ENCODE data around the gene OR52B6. TPM values are rescaled to one million over a fixed set of nuclear protein-coding genes. Genes with fewer than 3 reads are reported as not detected.

The OR52B6 gene
- total RNA-seq, 1 experiment from 2014 or later: not detected

Other genes with a start within 250 kb of the OR52B6 start
- 0.26 to 0.37 TPM in 2 of 3 replicates, not detected in the other for gene OR51B5, start 237.4 kb upstream of the OR52B6 start, total RNA-seq (2021)
- not detected in 3 replicates for gene OR51B6, start 229.4 kb upstream of the OR52B6 start, total RNA-seq (2021)
- gene OR51M1, start 197.1 kb upstream of the OR52B6 start, total RNA-seq (2021): 0.05 TPM in 1 of 3 replicates, not detected in the others
- gene OR51Q1, start 158.8 kb upstream of the OR52B6 start, total RNA-seq (2021): not detected in 3 replicates
- not detected in 3 replicates for gene OR51I1, start 139.4 kb upstream of the OR52B6 start, total RNA-seq (2021)
- not detected in 3 replicates for gene OR51I2, start 131.6 kb upstream of the OR52B6 start, total RNA-seq (2021)
- not detected in 3 replicates for gene OR52D1, start 92.2 kb upstream of the OR52B6 start, total RNA-seq (2021)
- gene UBQLN3, start 70.9 kb upstream of the OR52B6 start, total RNA-seq (2021): not detected in 3 replicates
- 0.14 to 0.24 TPM in 2 of 3 replicates, not detected in the other for gene UBQLNL, start 64.2 kb upstream of the OR52B6 start, total RNA-seq (2021)
- gene OR52H1, start 32.3 kb upstream of the OR52B6 start, total RNA-seq (2021): not detected in 3 replicates
- gene TRIM6, start 15.8 kb downstream of the OR52B6 start, total RNA-seq (2021): 25.4 to 30.2 TPM (median 30.0 TPM) in 3 replicates
- gene TRIM34, start 44.1 kb downstream of the OR52B6 start, total RNA-seq (2021): 0.66 to 1.6 TPM (median 0.71 TPM) in 3 replicates
- 31.8 to 35.3 TPM (median 32.8 TPM) in 3 replicates for gene TRIM5, start 104.2 kb downstream of the OR52B6 start, total RNA-seq (2021)
- gene TRIM22, start 108.9 kb downstream of the OR52B6 start, total RNA-seq (2021): 69.1 to 78.9 TPM (median 75.9 TPM) in 3 replicates
- gene OR56B1, start 155.6 kb downstream of the OR52B6 start, total RNA-seq (2021): 0.09 to 0.17 TPM (median 0.11 TPM) in 3 replicates
- gene OR52N4, start 173.4 kb downstream of the OR52B6 start, total RNA-seq (2021): 0.23 to 0.52 TPM (median 0.44 TPM) in 3 replicates
- 0.07 TPM in 1 of 3 replicates, not detected in the others for gene OR52N5, start 202.5 kb downstream of the OR52B6 start, total RNA-seq (2021)
- 0.07 TPM in 1 of 3 replicates, not detected in the others for gene OR52N1, start 210.4 kb downstream of the OR52B6 start, total RNA-seq (2021)
- 0.25 to 0.34 TPM in 2 of 3 replicates, not detected in the other for gene OR52N2, start 228.0 kb downstream of the OR52B6 start, total RNA-seq (2021)